Activated gamma-delta T cell treated with anti-CD3 and anti-CD28 coated beads, Interleukin-2, amount 50 U/mL, for 16 hours (primary cell): Measurements from ENCODE around the gene IFT27.

ENCODE experiments used
- DNase-seq: peaks from one replicate; pipeline ENCODE4 v3.0.0-alpha.2; 2020; ENCODE audit warnings: low read depth

IFT27 gene

GRCh38 chr22:36725366-36726006 lies 50.4 kb downstream of the IFT27 start:
- no peak for DNase-seq

GRCh38 chr22:36724836-36725235 lies 51.1 kb downstream of the IFT27 start:
- no peak for DNase-seq

- no peak for DNase-seq
These were observed 53.9 kb downstream of the IFT27 start for GRCh38 chr22:36722055-36722454.

- no peak for DNase-seq
These were observed 60.3 kb downstream of the IFT27 start for GRCh38 chr22:36715647-36716046.

GRCh38 chr22:36714110-36714509 lies 61.8 kb downstream of the IFT27 start:
- no peak for DNase-seq

- DNase-seq, result no peak
These were observed 62.5 kb downstream of the IFT27 start for GRCh38 chr22:36713436-36713835.
